Uterus (tissue), 4 donors: ENCODE measurements around the gene BMPR2. TPM values are rescaled to one million over a fixed set of nuclear protein-coding genes. Genes with fewer than 3 reads are reported as not detected.

Source experiments
- small RNA-seq: library from RNA; depleted of rRNA; stranded (forward); fragments of <200 nt; gene quantifications from one replicate; pipeline ENCODE3, GENCODE V24; 2016
- total RNA-seq, 4 donors: library from RNA; depleted of rRNA in 3 of 4; stranded (reverse); fragments of >200 nt in 3 of 4; gene quantifications; one replicate each; pipeline versions ENCODE4 v1.1.0 to v1.2.4, GENCODE V29; 2014 to 2023
- donor health status: DM: yes; HTN: yes; CAD: no.

BMPR2 gene
- total RNA-seq, 4 donors from 2014 or later = 38.7 to 101 (median 62.3) TPM

Small RNA genes within 50 kb of the gene (small RNA-seq; reads per million reads assigned to genes)
- gene MTND4LP17 (not detected), gene RN7SL753P (not detected)

Other genes starting within 250 kb of the BMPR2 start
- 100 to 1,000 TPM in 1 of 4 donors, 10 to 100 TPM in 3; 45.6 to 136 (median 52.7) TPM for gene SUMO1, start 137.7 kb upstream of the BMPR2 start, total RNA-seq
- 100 to 1,000 TPM in 1 of 4 donors, 10 to 100 TPM in 3; 26.8 to 138 (median 76.9) TPM for gene NOP58, start 110.6 kb upstream of the BMPR2 start, total RNA-seq